ENCODE measurements around the gene ECEL1. TPM values are rescaled to one million over a fixed set of nuclear protein-coding genes. Genes with fewer than 3 reads are reported as not detected.

Gene ECEL1
- total RNA-seq: not detected in 2 replicates

GRCh38 chr2:232487385-232488096, at the start of gene ECEL1:
TSS of gene ECEL1 (minus strand) at chr2:232487834. CDS start at chr2:232486653, 1,181 bp downstream.

GRCh38 chr2:232525791-232526371, 38.2 kb upstream of the ECEL1 start, which contains the start of gene CHRND:
TSS of gene CHRND (plus strand) at chr2:232526160. CDS start at chr2:232526216, 56 bp downstream.

GRCh38 chr2:232519581-232520438, 32.2 kb upstream of the ECEL1 start, which contains the start of gene PRSS56:
TSS of gene PRSS56 (plus strand) at chr2:232520388. CDS start at chr2:232520599, 211 bp downstream.

GRCh38 chr2:232455426-232456255, 32.0 kb downstream of the ECEL1 start, which contains the start of gene ALPI:
TSS of gene ALPI (plus strand) at chr2:232456153. CDS start at chr2:232456200, 47 bp downstream.

Other genes with a start within 250 kb of the ECEL1 start
- not detected in 2 replicates for gene ALPP, start 109.1 kb downstream of the ECEL1 start, total RNA-seq
- gene ALPG, start 81.0 kb downstream of the ECEL1 start, total RNA-seq: not detected in 2 replicates
- gene ALPI, start 31.7 kb downstream of the ECEL1 start, total RNA-seq: not detected in 2 replicates
- gene PRSS56, start 32.6 kb upstream of the ECEL1 start, total RNA-seq: not detected in 2 replicates
- gene CHRND, start 38.3 kb upstream of the ECEL1 start, total RNA-seq: not detected in 2 replicates
- gene CHRNG, start 51.9 kb upstream of the ECEL1 start, total RNA-seq: not detected in 2 replicates
- gene TIGD1, start 62.7 kb upstream of the ECEL1 start, total RNA-seq: 5.7 and 6.9 TPM in 2 replicates
- gene EIF4E2, start 62.9 kb upstream of the ECEL1 start, total RNA-seq: 99.6 and 115 TPM in 2 replicates
- 0.39 and 1.3 TPM in 2 replicates for gene EFHD1, start 145.8 kb upstream of the ECEL1 start, total RNA-seq
- 67.7 and 70.0 TPM in 2 replicates for gene GIGYF2, start 209.5 kb upstream of the ECEL1 start, total RNA-seq

Measured in articular chondrocyte of knee joint (primary cell).